ENCODE measurements around the gene MEF2C. TPM values are rescaled to one million over a fixed set of nuclear protein-coding genes. Genes with fewer than 3 reads are reported as not detected.
A peak's percentile ranks its signal among the peaks of the same experiment; 100 is the strongest.
"Not testable (repeated sequence)": the region's sequence is repeated elsewhere in the genome, so short reads cannot be mapped to it uniquely, and the experiment has no call there.

Gene MEF2C
- total and polyA plus RNA-seq, 5 experiments from 2014 or later: 0.14 to 10.8 (median 0.48) TPM

DNA sequence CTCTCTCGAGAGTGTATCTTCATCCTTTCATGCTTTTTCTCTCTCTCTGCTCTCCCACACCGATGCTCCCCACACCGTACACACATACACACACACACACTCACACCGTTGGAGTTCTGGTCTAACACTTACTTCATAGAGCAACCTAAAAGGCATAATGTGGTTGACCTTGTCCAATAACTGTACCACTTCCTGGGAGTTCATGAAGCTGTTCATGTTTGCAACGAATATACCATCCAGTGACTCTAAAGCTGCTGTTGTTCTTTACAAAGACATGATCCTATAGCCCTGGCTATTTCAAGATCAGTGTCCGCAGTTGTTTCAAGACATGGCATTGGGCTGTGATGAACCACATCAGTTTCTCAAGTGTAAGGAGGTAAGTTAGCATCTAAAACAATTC, 10.0 kb downstream of the MEF2C start:
- Mint-ChIP-seq H3K4me3 (peak overlapping the region in 1 of 10 donors; percentile 2), H3K4me1 (peaks cover 0 to 32% (median 0%) of the 10 kb centered on the region in 4 donors), H3K27me3 (peaks cover 0 to 10% (median 2%) of the 10 kb centered on the region in 5 donors), H3K36me3 (no peaks in the 10 kb centered on the region), H3K27ac (peak overlapping the region in 1 of 10 donors; percentile 5), H3K9me3 (no peaks in the 10 kb centered on the region)
- POLR2A ChIA-PET: no interaction called here
- DNase-seq (no peak), ATAC-seq (no peak)

DNA sequence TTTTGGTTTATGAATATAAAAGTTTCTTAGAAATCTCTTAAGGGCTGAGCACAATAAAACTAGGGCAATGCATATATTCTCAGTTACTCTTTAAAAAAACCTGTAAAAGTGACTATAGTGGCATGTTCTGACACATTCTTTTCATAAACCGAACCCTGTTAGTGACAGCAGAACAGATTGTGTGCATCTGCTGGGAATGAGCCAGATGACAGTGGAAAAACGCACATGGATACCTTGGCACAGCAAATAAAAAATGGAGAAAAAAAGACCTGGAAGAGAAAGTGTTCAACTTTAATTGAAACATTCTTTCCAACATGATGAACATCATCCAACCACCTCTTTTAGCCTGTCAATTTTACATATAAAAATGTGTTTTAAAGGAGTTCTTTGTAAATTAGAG, 12.7 kb downstream of the MEF2C start:
- ATAC-seq: no peak
- Mint-ChIP-seq H3K9me3 (no peaks in the 10 kb centered on the region), H3K27ac (no peak overlapping the region), H3K4me3 (no peak overlapping the region), H3K36me3 (no peaks in the 10 kb centered on the region), H3K4me1 (peaks cover 0 to 10% (median 0%) of the 10 kb centered on the region in 4 donors), H3K27me3 (peaks cover 0 to 7% (median 2%) of the 10 kb centered on the region in 5 donors)
- POLR2A ChIA-PET: no interaction called here
- DNase-seq: no peak

DNA sequence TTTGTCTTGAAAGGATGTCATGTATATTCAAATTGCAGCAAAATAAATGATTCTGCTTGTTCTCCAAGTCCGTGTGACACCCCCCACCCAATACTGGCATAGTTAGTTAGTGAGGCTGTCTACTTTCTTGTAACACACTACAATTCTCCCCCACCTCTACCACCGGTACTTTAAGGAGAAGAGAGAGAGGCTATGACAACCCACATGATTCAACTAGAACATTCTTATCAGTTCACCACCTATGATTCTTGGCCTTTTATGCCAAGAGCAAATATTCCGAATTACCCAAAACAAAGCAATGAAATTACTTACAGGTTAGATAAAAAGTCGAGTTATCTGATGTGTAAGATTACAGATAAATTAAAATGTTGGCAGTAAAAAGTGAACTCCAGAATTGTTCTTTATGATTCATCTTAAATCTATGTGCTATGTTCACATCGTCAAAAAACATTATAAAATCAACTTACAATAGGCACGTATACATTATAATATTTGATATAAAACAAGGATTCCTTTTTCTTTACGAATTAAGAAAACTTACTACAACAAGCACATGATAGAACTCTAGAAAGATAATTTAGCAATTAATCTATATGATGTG, 14.4 kb downstream of the MEF2C start:
- DNase-seq: no peak
- peaks cover 0 to 8% (median 0%) of the 10 kb centered on the region in 4 donors for H3K4me1 Mint-ChIP-seq
- H3K36me3 Mint-ChIP-seq: no peaks in the 10 kb centered on the region
- no peak for ATAC-seq
- no peak overlapping the region for H3K4me3 Mint-ChIP-seq
- peaks cover 0 to 7% (median 2%) of the 10 kb centered on the region in 5 donors for H3K27me3 Mint-ChIP-seq
- H3K27ac Mint-ChIP-seq: no peak overlapping the region
- no peaks in the 10 kb centered on the region for H3K9me3 Mint-ChIP-seq
- POLR2A ChIA-PET: no interaction called here

DNA sequence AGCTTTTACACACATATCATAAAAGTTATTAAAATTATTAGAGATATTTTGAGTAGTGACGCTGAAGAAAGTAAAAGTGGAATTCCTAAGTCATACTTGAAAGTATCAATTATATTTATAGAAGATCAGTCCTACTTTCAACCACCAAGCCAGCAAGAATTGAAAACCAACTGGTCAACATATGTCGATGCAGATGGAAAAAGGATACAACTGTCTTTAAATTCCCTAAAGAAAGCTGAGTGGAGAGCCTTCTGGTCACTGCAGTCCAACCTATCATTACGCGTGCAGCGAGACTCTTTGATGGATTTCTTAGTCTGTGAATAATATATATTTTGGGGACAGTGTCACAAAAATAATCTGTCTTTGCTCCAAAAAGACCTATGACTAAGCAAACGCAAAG, 15.3 kb downstream of the MEF2C start:
- Mint-ChIP-seq H3K27me3 (peaks cover 0 to 3% (median 0%) of the 10 kb centered on the region in 5 donors), H3K4me1 (no peaks in the 10 kb centered on the region), H3K36me3 (no peaks in the 10 kb centered on the region), H3K4me3 (no peak overlapping the region), H3K9me3 (no peaks in the 10 kb centered on the region), H3K27ac (no peak overlapping the region)
- POLR2A ChIA-PET: no interaction called here
- DNase-seq: no peak
- no peak for ATAC-seq

DNA sequence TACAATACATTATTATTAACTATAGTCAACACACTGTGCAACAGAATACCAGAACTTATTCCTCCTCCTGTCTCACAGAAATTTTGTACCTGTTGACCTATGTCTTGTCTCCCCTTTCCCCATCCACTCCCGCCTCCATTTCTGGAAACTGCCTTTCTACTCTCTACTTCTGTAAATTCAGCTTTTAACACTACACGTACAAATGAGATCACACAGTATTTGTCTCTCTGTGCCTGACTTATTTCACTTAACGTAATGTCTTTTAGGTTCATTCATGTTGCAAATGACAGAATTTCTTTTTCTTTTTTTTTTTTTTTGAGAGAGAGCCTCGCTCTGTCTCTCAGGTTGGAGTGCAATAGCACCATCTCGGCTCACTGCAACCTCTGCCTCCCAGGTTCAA, 19.5 kb downstream of the MEF2C start:
- Mint-ChIP-seq H3K27me3 (peaks cover 0 to 1% (median 0%) of the 10 kb centered on the region in 5 donors), H3K27ac (no peak overlapping the region), H3K4me1 (no peaks in the 10 kb centered on the region), H3K9me3 (no peaks in the 10 kb centered on the region), H3K36me3 (no peaks in the 10 kb centered on the region), H3K4me3 (no peak overlapping the region)
- POLR2A ChIA-PET: no interaction called here
- DNase-seq: no peak
- no peak for ATAC-seq

DNA sequence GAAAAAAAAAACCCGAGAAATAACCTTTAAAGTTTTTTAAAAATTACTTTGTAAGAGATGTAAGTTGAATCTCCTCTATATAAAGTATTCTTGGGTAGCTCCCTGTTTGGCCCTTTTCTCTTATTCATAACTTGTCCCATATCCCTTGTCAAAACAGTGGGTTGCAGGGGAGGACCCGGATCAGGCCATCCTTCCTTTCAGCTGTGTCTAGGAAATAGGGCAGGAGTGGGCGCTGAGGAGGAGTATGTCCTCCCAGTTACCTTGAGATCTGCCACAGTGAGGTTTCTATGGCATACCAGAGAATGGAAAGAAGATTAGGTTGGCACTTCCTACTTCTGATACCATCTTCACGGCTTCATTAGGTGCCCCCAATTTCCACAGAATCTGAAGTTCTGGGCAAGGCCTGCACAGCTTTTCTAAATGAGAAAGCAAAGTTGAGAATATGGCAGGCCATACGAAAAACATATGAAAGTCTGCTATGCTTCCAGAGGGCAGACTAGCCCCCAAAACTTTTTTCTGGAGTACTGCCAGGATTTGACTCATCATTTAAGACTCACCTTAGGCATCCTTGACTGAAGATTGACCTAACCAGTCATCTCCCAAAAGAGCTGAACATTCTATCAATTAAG, 20.3 kb downstream of the MEF2C start:
- Mint-ChIP-seq H3K4me1 (no peaks in the 10 kb centered on the region), H3K9me3 (peaks cover 0 to 2% (median 0%) of the 10 kb centered on the region in 9 donors), H3K4me3 (no peak overlapping the region), H3K27ac (no peak overlapping the region), H3K27me3 (peaks cover 0 to 4% (median 0%) of the 10 kb centered on the region in 5 donors), H3K36me3 (no peaks in the 10 kb centered on the region)
- DNase-seq: no peak
- POLR2A ChIA-PET: no interaction called here
- ATAC-seq: no peak

DNA sequence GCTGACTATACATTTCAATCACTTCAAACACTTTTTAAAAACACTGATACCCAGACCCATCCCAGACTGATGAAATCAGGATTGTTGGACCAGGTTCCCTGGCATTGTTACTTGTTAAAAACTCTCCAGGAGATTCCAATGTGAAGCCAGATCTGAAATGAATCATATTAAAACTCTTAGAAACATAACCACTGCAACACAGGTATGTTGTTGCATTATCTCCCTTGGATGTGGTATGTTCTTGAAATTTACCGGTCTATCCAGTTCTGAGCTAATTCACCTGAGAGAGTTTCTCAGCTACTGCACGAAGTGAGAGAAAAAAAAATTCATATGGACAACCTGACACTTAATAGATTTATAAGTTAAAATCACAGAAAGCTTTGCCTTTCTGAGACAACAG, 21.8 kb downstream of the MEF2C start:
- DNase-seq (no peak), ATAC-seq (no peak)
- Mint-ChIP-seq H3K4me1 (no peaks in the 10 kb centered on the region), H3K27me3 (peaks cover 0 to 8% (median 0%) of the 10 kb centered on the region in 5 donors), H3K4me3 (no peak overlapping the region), H3K36me3 (no peaks in the 10 kb centered on the region), H3K27ac (no peak overlapping the region), H3K9me3 (peaks cover 0 to 9% (median 0%) of the 10 kb centered on the region in 9 donors)
- POLR2A ChIA-PET: no interaction called here

DNA sequence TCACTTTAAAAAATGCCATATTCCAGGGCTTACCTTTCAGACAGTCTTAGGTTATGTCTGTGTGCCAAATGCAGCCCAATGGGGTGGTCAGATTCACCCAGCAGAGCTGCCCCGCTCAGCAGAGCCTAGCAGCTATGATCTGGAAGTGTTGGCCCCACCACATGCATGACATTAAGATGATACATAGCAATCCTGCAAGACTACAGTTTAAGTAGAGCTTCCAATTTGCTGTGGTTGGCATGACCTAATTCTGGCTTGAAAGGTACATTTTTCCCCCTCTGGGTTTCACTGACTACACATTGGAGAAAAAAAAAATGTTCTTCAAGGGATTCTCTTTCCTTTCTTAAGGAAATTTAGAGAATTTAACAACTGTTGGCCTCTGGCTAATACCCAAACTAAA, 22.5 kb downstream of the MEF2C start:
- Mint-ChIP-seq H3K4me1 (no peaks in the 10 kb centered on the region), H3K27ac (no peak overlapping the region), H3K36me3 (peaks cover 0 to 4% (median 0%) of the 10 kb centered on the region in 3 donors), H3K27me3 (peaks cover 0 to 8% (median 0%) of the 10 kb centered on the region in 5 donors), H3K9me3 (peaks cover 0 to 13% (median 3%) of the 10 kb centered on the region in 9 donors), H3K4me3 (no peak overlapping the region)
- no peak for ATAC-seq
- POLR2A ChIA-PET: interaction anchor here (0.6 kb wide), 1 partner anchor 71 kb away, joined by 3 read pairs; no protein-coding TSS in a partner anchor
- DNase-seq: no peak

DNA sequence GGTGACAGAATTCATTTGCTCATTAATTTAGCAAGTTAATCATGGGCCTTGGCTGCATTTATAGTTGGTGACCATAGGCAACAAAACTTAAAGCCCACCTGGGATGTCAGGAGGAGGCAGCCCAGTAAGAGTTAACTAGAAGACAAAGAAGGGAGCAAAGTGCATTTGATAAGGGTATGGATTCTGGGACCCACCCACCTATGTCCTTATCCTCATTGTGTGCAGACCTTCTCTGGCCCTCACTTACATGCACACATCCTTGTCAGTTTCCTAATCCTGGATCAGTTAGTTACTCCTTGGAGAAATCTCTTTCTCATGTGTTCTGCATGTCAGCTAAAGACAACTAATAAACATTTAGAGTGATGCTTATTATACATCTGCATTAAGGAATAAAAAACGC, 24.6 kb downstream of the MEF2C start:
- H3K27ac Mint-ChIP-seq: no peak overlapping the region
- peaks cover 0 to 8% (median 0%) of the 10 kb centered on the region in 5 donors for H3K27me3 Mint-ChIP-seq
- H3K9me3 Mint-ChIP-seq: peaks cover 0 to 13% (median 3%) of the 10 kb centered on the region in 9 donors
- H3K4me3 Mint-ChIP-seq: no peak overlapping the region
- no peak for DNase-seq
- peaks cover 0 to 4% (median 0%) of the 10 kb centered on the region in 3 donors for H3K36me3 Mint-ChIP-seq
- POLR2A ChIA-PET: no interaction called here
- H3K4me1 Mint-ChIP-seq: no peaks in the 10 kb centered on the region
- ATAC-seq: no peak

DNA sequence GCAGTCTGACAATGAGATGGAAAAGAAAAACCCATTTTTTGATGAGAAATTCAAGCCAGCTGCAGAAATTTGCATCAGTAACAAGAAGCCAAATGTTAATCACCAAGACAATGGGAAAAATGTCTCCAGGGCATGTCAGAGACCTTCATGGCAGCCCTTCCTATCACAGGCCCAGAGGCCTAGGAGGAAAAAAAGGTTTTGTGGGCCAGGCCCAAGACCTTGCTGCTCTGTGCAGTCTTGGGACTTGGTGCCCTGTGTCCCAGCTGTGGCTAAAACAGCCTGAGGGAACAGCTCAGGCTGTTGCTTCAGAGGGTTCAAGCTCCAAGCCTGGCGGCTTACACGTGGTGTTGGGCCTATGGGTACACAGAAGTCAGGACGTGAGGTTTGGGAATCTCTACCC, 26.6 kb downstream of the MEF2C start:
- POLR2A ChIA-PET, H3K36me3 Mint-ChIP-seq, DNase-seq, H3K27me3 Mint-ChIP-seq, H3K27ac Mint-ChIP-seq, ATAC-seq, H3K4me1 Mint-ChIP-seq, H3K4me3 Mint-ChIP-seq: not testable (repeated sequence)
- H3K9me3 Mint-ChIP-seq: peaks cover 0 to 13% (median 3%) of the 10 kb centered on the region in 9 donors

DNA sequence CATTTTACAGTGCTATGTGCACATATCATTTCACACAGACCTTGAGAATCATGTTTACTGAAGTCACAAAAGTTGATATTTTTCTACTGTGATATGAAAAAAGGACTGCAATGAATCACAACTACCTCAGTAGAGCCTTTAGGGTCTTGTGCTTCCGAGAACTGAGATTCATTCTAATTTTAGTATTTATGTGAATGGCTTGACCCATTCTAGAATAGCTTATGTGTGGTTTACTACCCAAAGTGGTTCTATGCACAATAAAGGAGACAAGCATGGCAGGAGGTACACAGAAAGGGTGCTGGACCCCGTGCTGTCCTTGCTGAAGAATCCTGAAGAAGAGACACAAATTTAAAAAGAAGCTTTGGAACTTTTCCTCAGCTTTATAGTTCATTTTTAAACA, 28.2 kb downstream of the MEF2C start:
- POLR2A ChIA-PET: no interaction called here
- peaks cover 0 to 13% (median 3%) of the 10 kb centered on the region in 9 donors for H3K9me3 Mint-ChIP-seq
- H3K36me3 Mint-ChIP-seq: peaks cover 0 to 4% (median 0%) of the 10 kb centered on the region in 3 donors
- H3K4me1 Mint-ChIP-seq: peaks cover 0 to 10% (median 0%) of the 10 kb centered on the region in 4 donors
- no peak overlapping the region for H3K27ac Mint-ChIP-seq
- no peak overlapping the region for H3K4me3 Mint-ChIP-seq
- H3K27me3 Mint-ChIP-seq: peaks cover 0 to 8% (median 0%) of the 10 kb centered on the region in 5 donors
- no peak for ATAC-seq
- DNase-seq: no peak

DNA sequence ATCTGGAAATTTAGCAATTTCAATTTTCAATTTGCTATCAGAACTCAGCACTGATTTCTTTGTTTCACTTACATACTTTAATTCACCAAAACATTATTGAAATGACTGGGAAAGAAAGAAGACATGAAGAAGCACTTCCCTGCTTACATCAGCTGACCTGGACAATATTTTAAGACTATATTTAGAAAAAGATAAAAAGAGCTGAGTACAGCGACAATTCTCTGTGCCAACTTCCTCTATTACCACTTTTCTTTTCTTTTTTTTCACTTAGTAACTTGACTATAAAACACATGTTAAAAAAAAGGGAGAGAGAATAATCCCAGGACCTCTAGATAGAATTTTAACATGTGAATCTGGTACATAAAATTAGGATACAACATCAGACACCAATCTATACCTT, 35.6 kb downstream of the MEF2C start:
- Mint-ChIP-seq H3K27ac (peak overlapping the region in 1 of 10 donors; percentile 8), H3K36me3 (no peaks in the 10 kb centered on the region), H3K9me3 (no peaks in the 10 kb centered on the region), H3K4me1 (peaks cover 0 to 37% (median 0%) of the 10 kb centered on the region in 4 donors), H3K4me3 (no peak overlapping the region), H3K27me3 (peaks cover 0 to 11% (median 3%) of the 10 kb centered on the region in 5 donors)
- no peak for DNase-seq
- POLR2A ChIA-PET: no interaction called here
- ATAC-seq: no peak

DNA sequence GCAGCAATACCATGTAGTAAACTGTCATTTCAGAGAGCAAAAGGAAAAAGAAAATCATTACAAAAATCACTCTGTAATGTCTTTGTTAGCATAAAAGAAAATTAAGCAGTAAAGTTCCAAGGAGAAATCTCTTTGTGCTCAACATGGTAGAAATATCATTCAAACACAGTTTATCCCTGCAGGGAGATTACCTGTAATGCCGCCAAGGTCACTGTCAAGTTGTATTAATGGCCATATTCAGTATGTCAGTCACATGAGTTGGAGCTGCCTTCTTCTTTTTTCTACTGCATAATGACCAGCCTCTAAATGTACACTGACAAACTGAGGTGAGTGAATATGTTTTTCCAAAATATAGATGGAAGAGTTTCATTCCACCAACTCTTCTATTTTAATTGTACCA, 36.5 kb downstream of the MEF2C start:
- no peaks in the 10 kb centered on the region for H3K36me3 Mint-ChIP-seq
- DNase-seq (no peak), ATAC-seq (no peak)
- H3K27ac Mint-ChIP-seq: no peak overlapping the region
- H3K27me3 Mint-ChIP-seq: peaks cover 0 to 11% (median 3%) of the 10 kb centered on the region in 5 donors
- no peaks in the 10 kb centered on the region for H3K9me3 Mint-ChIP-seq
- POLR2A ChIA-PET: no interaction called here
- no peak overlapping the region for H3K4me3 Mint-ChIP-seq
- peaks cover 0 to 37% (median 0%) of the 10 kb centered on the region in 4 donors for H3K4me1 Mint-ChIP-seq
